GM03348 (cell line): ENCODE data around the gene CEP43.
"Not testable (repeated sequence)": the region's sequence is repeated elsewhere in the genome, so short reads cannot be mapped to it uniquely, and the experiment has no call there.

Source experiments
- DNase-seq: peaks from one replicate; pipeline ENCODE4 v3.0.0; 2012; ENCODE audit warnings: low spot score

Gene CEP43

GRCh38 chr6:166999145-166999883 is at the start of gene CEP43:
CEP43 (plus strand) TSS chr6:166999397; CDS start chr6:166999413, 16 bp downstream.
- DNase-seq: peak; percentile 100

DNA sequence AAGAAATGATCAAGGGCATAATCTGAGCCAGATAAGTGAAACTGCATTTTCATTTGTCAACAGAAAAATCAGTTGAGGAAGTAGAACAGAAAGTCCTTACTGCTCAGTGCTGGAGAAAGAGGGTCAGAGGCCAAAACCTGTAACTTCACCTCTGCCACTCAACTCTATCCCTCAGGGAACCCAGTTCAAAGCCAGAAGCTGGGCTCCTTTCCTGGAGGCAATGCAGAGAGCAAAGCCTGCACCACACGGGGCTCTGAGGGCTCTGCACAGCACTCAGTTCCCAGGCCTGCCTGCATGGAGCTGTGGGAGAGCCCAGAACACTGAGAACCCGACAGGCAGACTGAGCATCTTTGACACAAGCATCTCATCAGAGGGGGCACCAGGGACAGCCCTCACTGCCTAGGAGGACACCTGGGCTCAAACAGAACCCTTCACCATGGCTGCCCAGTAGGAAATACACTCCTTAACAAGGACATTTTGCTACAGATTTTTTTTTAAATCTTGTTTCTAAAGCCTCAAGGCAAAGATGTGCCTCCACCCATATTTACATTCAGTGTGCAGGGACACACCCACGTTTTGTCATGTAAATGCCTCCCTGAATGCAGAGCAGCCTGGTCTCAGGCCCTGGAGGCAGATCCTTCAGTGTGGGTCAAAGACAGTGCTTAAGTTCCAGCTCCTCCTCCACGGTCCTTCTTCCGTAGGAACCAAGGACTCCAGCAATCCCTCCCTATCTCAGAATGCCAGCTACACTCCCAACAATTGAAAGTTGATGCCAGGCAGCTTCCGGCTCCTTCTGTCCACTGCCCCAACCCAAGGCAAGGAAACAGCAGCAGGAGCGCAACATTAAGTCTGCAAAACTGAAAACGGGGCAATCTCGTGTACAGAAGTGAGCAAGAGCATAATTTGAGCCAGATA is 49.4 kb upstream of the CEP43 start:
- no peak for DNase-seq

DNA sequence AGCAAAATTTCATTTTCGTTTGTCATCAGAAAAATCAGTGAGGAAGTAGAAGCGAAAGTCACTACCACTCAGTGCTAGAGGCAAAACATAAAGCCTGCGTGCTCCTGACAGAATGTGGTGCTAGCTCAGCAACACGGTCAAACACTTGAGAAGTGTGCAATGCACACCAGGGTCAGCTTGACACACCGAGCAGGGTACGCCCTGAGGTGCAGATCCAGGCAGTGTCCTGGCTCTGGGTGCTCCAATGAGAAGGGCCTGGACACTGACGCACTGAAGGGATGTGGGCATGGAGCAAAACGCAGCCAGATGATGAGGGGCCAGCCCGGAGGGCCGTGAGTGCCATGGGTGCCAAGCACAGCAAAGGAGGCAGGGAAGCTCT is 48.8 kb upstream of the CEP43 start:
- no peak for DNase-seq

DNA sequence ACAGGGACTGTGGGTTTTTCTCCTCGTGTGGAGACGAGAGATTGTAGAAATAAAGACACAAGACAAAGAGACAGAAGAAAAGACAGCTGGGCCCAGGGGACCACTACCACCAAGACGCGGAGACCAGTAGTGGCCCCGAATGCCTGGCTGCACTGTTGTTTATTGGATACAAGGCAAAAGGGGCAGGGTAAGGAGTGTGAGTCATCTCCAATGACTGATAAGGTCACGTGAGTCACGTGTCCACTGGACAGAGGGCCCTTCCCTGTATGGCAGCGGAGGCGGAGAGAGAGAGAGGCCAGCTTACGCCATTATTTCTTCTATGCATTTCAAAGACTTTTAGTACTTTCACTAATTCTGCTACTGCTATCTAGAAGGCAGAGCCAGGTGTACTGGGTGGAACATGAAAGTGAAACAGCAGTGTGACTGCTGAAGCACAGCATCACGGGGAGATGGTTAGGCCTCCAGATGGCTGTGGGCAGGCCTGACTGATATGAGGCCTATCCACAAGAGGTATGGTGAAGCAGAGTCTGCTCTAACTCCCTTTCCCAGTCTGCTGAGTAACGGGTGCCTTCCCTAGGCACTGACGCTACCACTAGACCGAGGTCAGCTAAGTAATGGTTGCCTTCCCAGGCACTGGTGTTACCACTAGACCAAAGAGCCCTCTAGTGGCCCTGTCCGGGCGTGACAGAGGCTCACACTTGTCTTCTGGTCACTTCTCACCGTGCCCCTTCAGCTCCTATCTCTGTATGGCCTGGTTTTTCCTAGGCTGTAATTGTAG is 48.1 kb upstream of the CEP43 start:
- DNase-seq: not testable (repeated sequence)

- DNase-seq: no peak
These were observed 47.5 kb upstream of the CEP43 start for GRCh38 chr6:166951670-166952060.

DNA sequence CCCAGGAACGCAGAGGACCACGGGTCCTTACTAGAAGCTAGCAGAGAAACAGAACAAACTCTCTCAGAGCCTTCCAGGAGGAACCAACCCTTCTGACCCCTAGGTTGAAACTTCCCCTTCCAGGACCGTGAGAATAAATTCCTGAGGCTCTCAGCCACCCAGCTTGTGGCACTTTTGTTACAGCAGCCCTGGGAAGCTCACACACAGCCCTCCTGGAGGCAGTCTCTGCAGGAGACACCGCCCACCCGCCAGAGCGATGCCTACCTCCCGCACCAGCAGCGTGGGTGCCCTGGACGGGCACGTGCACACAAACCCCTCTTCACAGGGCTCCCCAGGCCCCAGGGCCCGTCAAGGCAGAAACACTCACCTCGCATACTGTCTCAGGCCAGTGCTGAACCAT is 47.1 kb upstream of the CEP43 start:
- DNase-seq: no peak

DNA sequence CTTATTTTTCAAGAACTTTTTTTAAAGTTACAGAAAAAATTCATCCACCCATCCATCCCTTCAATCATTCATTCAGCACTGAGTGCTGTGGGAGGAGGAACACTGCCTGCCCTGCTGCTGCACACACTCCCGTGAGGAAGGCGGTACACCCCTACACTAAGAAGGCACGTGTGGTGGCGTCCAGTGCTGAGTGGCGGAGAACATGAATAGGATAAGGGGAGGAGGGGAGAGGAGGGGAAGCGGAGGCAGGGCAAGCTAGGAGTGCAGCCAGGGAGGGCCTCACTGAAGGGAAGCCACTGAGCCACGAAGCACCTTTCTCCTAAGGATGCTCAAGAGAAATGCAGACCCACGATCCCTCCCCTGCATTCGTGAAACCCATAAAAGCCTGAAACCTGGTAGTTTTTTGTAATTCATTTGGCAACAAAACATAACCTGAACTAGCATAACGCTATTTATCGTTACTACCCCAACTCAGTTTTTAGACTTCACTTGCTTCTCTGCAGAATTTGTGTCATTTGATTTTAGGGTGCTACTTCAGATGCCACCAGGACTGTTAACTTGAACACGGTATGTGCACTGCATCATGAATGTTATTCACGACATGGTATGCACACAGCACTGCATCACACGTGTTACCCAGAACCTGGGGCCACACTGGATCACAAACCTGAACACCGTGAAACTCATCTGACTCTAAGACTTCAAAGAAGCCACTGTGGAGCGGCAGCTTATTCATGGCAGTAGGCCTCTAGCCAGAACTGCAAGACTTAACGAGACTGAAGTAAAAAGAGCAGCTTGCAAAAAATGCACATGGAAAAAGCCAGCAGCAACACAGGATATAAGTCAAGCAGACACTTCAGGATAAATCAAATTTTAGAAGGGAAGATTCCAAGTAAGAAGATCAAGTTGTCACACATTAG is 46.4 kb upstream of the CEP43 start:
- no peak for DNase-seq

DNA sequence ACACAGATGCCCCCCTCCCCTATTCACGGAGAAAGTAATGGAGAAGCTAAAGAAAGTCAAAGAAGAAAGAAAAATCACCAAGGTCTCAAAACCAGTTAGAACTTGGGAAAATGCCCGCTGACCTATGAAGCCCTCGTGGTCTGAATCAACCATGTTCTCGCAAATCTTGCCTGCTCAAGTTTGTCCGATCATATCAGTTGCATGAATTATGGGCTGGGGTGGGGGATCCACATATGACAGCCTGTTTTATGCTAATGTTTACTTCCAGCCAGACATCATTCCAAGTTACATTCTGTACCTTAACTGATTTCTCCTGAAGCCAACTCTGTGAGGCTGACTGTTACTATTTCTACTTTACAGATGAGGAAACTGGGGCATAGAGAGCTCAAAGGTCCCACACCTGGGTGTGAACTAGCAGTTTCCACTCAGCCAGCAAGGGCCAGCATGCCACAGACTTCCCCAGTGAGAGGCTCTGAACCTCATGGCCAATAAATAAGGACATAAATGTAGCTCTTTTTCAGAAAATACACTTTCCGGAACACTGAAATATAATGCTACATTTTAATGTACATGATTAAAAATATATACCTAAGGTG is 45.0 kb upstream of the CEP43 start:
- no peak for DNase-seq

DNA sequence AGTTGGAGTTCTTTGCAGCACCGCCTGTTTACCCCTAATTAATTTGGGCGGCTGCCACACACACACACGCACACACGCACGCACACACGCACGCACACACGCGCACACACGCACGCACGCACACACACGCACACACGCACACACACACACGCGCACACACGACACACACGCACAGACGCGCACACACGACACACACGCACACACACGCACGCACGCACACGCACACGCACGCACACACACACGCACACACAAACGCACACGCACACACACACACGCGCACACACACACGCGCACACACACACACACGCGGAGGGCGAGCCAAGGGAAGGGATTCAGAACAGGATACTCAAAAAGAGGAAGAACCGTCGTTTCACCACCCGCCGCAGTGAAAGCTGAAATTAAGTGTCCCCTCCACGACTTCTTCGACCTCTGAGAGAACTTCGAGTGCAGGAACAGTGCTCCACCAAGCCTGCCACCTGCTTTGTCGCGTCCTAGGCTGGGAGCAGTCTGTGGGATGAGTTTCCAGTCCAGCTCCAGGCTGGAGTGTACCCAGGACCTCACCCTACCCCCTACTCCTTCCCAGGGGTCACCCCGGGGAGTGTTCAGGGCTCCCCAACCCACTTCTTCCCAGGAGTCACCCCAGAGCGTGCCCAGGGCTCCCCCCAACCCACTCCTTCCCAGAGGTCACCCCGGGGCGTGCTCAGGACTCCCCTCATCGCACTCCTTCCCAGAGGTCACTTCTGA is 43.9 kb upstream of the CEP43 start:
- DNase-seq: peak; percentile 22

DNA sequence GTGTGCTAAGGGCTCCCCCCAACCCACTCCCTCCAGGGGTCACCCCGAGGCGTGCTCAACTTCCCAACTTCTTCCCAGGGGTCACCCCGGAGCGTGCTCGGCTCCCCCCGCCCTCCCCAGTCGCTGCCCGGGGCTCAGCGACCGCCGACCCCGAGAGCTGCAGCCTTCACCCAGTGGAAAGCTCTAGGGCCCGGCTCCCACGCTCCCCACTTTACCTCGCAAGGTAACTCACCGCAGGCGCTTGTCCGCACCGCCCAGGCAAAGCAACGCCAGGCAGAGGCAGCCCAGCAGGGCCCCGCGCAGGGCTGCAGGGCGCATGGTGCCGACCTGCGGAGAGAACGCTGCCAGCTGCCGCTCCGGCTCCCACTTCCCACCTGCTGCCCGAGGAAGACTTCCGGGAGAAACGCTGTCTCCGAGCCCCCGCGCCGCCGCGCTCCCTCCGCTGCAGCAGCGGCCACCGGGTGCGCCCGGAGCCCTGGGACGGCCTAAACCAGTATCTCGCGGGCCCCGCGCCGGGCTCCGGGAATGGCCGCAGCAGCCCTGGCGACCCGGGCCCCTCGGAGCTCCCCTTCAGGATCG is 43.2 kb upstream of the CEP43 start:
- peak; percentile 75 for DNase-seq

GRCh38 chr6:166956444-166957086 is 42.6 kb upstream of the CEP43 start, which contains the start of gene RNASET2:
RNASET2 (minus strand) TSS chr6:166956550; CDS start chr6:166956182, 368 bp downstream.
- peak; percentile 99 for DNase-seq

DNA sequence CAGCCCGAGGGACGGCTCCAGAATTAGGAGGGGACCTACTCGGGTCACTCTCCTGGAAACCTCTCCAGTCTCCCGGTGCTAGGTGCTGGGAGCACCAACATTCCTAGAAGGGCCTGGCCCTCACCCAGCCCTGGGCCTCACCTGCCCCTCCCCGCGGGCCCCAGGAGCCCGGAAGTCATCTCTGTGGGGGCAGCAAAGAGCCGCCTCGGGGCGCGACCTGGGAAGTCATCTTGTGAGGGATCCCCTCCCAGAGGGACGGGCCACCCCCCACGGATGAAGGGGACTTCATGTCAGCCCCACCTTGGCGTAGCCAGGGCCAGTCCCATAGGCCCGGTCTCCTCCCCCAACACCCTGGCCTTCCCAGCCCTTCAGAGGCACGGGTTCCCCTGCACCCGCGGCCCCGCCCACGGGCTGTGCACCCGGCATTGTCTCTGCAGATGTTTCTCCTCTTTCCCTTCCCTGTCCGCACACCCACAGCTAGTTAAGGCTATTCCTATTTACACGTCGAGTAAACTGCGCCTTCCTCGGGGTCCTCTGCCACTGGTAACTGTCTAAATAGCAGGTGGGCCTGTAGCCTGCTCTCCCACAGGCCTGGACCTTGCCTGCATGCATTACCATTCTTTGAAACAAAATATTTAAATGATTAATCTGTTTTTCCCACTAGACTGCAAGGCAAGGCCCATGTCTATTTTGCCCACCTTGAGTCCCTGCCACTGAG is 42.0 kb upstream of the CEP43 start:
- DNase-seq: peak; percentile 65

DNA sequence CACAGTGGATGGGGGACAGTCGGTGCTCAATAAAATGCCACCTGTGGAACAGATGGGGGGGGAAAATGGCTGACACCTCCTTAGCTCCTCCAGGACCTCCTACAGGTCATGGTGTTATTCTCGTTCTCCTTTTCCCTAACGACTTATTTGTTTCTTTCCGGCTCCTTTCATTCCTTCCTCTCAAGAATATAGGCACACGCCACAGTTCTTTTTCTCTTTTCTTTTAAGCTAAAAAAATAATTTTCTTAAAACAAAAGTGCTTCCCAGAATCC is 41.5 kb upstream of the CEP43 start:
- DNase-seq: no peak

GRCh38 chr6:166958926-166959861 is 40.0 kb upstream of the CEP43 start:
- DNase-seq: no peak

DNA sequence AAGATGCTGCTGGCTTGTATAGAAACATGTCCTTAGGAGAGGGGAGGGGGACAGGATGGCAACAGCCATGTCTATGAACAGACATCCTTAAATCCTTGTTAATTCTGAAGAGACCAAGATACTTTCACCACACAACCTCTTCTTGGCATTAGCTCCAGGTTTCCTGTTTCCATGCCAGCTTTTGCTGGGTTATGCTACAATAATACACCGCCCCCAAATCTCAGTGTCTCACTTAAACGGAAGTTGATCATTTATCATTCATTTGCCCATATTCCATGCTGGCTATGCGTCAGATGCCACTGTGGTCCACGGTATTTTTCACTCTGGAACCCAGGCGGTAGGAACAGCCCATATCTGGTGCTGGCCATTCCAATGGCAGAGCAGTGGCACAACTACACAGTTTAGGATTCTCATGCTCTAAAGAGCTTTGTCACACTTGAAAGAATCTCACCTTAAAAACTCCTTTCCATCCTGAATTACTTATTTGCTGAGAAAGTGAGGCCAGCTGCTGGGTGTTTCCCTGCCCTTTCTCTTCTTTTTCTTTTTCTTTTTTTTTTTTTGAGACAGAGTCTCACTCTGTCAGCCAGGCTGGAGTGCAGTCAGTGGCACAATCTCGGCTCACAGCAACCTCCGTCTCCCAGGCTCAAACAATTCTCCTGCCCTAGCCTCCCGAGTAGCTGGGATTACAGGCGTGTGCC is 39.1 kb upstream of the CEP43 start:
- no peak for DNase-seq

- DNase-seq: no peak
These were observed 38.6 kb upstream of the CEP43 start for GRCh38 chr6:166960609-166960978.

GRCh38 chr6:166966268-166966667 is 32.9 kb upstream of the CEP43 start:
- DNase-seq: no peak
